Nephron progenitor cell (in vitro differentiated cells): Measurements from ENCODE around the gene TMED10.

Source experiments
- DNase-seq: peaks from one replicate; pipeline ENCODE4 v3.0.0; 2021
- H3K27ac Mint-ChIP-seq: 2 replicates; pipeline ENCODE4 v1.8.0; 2021; ENCODE audit warnings: mild to moderate bottlenecking, moderate library complexity, mixed read lengths
- H3K27me3 Mint-ChIP-seq: 2 replicates; pipeline ENCODE4 v1.8.0; 2021; ENCODE audit warnings: mild to moderate bottlenecking, low read depth, mixed read lengths; ENCODE audit not compliant: poor library complexity
- H3K36me3 Mint-ChIP-seq: 2 replicates; pipeline ENCODE4 v1.8.0; 2021; ENCODE audit warnings: low read depth, mixed read lengths
- H3K4me1 Mint-ChIP-seq: 2 replicates; pipeline ENCODE4 v1.8.0; 2021; ENCODE audit warnings: mixed read lengths
- H3K4me3 Mint-ChIP-seq: 2 replicates; pipeline ENCODE4 v1.8.0; 2021; ENCODE audit warnings: mild to moderate bottlenecking, moderate library complexity, mixed read lengths
- H3K9me3 Mint-ChIP-seq: 2 replicates; pipeline ENCODE4 v1.8.0; 2021; ENCODE audit warnings: mild to moderate bottlenecking, moderate library complexity, mixed read lengths
- CTCF ChIP-seq: fragments of 200-600 bp; sonication (generic); IDR thresholded peaks from 2 replicates; pipeline ENCODE4 v1.5.0; 2021; ENCODE audit warnings: antibody characterized with exemption

The TMED10 gene

DNA sequence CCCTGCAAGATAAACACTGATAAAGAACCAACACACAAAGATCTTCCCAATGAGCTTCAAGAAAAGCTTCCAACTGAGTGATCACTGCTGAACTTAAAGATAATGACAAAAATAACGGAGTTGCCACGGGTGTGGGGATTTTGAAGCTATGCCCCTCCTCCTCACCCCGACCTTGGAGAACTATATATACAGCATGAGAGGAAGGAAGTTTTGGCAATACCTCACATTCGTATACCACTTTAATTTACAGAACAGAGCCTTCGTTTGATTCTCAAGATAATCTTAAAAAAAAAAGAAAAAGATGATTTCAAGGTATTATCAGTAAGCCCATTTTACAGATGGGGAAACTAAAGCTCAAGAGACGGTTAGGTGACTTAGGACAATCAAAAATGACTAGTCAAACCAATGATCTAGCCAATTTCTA is 50.3 kb downstream of the TMED10 start:
- Mint-ChIP-seq H3K4me1 (peaks cover 47% of the 10 kb centered on the region), H3K36me3 (peaks cover 11% of the 10 kb centered on the region), H3K4me3 (peak overlapping the region; percentile 89), H3K27me3 (peaks cover 3% of the 10 kb centered on the region), H3K27ac (peak overlapping the region; percentile 55), H3K9me3 (no peaks in the 10 kb centered on the region)
- no peak for DNase-seq
- TF ChIP-seq CTCF: no peak

- H3K36me3 Mint-ChIP-seq: peaks cover 12% of the 10 kb centered on the region
- H3K27ac Mint-ChIP-seq: no peak overlapping the region
- H3K9me3 Mint-ChIP-seq: no peaks in the 10 kb centered on the region
- DNase-seq: no peak
- H3K27me3 Mint-ChIP-seq: peaks cover 3% of the 10 kb centered on the region
- no peak for TF ChIP-seq CTCF
- peaks cover 47% of the 10 kb centered on the region for H3K4me1 Mint-ChIP-seq
- peak overlapping the region; percentile 89 for H3K4me3 Mint-ChIP-seq
These were observed 50.8 kb downstream of the TMED10 start for GRCh38 chr14:75125617-75126016.

GRCh38 chr14:75123991-75124390 is 52.4 kb downstream of the TMED10 start:
- Mint-ChIP-seq H3K4me1 (peaks cover 47% of the 10 kb centered on the region), H3K27me3 (peaks cover 3% of the 10 kb centered on the region), H3K36me3 (peaks cover 22% of the 10 kb centered on the region), H3K9me3 (no peaks in the 10 kb centered on the region), H3K27ac (no peak overlapping the region), H3K4me3 (no peak overlapping the region)
- DNase-seq: no peak
- TF ChIP-seq CTCF: no peak

GRCh38 chr14:75121552-75121951 is 54.9 kb downstream of the TMED10 start:
- Mint-ChIP-seq H3K4me1 (peaks cover 30% of the 10 kb centered on the region), H3K9me3 (no peaks in the 10 kb centered on the region), H3K27ac (no peak overlapping the region), H3K27me3 (no peaks in the 10 kb centered on the region), H3K36me3 (peaks cover 38% of the 10 kb centered on the region), H3K4me3 (no peak overlapping the region)
- no peak for DNase-seq
- no peak for TF ChIP-seq CTCF

GRCh38 chr14:75120541-75121291 is 55.7 kb downstream of the TMED10 start:
- Mint-ChIP-seq H3K36me3 (peaks cover 43% of the 10 kb centered on the region), H3K27me3 (no peaks in the 10 kb centered on the region), H3K4me3 (no peak overlapping the region), H3K9me3 (no peaks in the 10 kb centered on the region), H3K4me1 (peaks cover 23% of the 10 kb centered on the region), H3K27ac (no peak overlapping the region)
- no peak for TF ChIP-seq CTCF
- DNase-seq: no peak

DNA sequence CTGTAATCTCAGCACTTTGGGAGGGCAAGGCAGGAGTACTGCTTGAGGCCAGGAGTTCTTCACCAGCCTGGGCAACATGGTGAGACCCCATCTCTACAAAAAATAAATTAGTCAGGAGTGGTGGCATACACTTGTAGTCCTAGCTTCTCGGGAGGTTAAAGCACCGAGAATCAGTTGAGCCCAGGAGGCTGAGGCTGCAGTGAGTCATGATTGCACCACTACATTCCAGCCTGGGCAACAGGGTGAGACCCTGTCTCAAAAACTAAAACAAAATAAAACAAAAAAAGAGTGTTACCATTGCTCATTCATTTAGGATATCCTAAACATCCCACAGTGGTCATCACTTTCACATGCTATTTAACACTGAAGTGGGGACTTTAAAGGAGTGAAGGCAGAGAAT is 57.4 kb downstream of the TMED10 start:
- no peak for DNase-seq
- TF ChIP-seq CTCF: no peak
- no peak overlapping the region for H3K4me3 Mint-ChIP-seq
- no peaks in the 10 kb centered on the region for H3K27me3 Mint-ChIP-seq
- H3K9me3 Mint-ChIP-seq: no peaks in the 10 kb centered on the region
- peaks cover 9% of the 10 kb centered on the region for H3K4me1 Mint-ChIP-seq
- H3K36me3 Mint-ChIP-seq: peaks cover 48% of the 10 kb centered on the region
- H3K27ac Mint-ChIP-seq: no peak overlapping the region
